ENCODE measurements around the gene AP5B1. TPM values are rescaled to one million over a fixed set of nuclear protein-coding genes. Genes with fewer than 3 reads are reported as not detected.

AP5B1 gene
- total and polyA plus RNA-seq, 2 donors from 2014 or later = 6.3 to 18.3 TPM

DNA sequence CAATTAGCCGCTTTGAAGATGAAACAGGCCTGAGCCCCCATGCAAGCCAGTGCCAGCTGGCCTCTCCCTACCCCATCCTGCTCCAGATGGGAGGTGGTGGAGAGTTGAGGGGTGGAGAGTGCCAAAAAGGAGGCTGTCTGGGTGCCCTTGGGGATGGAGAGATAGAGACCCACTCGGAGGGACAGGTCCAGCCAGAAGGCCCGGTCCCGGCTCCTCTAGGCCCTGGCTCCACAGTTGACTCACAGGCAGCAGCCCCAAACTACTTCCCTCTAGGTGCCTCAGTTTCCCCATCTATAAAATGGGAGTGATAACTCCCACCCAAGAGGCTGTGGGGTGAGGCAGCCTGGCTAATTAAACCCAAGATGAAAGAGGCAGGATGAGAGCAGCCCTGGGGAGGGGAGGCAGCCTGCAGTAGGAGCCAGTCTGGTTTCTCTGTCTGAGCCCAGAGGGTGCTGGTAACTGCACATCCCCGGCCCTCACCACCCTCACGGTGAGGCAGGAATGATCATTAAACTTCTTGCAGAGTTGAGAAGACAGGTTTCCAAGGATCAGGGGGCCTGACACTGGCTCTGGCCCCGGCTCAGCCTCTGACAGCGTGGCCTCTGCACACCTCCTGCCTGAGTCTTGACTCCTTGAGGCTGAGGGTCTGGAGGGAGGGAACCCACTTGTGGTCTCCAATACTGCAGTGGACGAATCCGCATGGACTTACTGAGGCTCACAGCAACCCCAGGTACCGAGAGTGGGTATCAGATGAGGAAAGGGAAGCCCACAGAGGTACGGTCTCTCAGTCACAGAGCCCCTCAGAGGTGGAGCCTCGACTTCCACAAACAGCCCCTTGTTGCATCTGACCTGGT lies 1.4 kb upstream of the AP5B1 start:
- H3K4me3 ChIP-seq (ENCODE audit: low read length in 3 of 3) = no peak overlapping the region
- H3K9ac ChIP-seq (ENCODE audit: low read length in 3 of 3) = no peak overlapping the region
- peaks cover 3% of the 10 kb centered on the region for H3K27me3 ChIP-seq (ENCODE audit: control insufficient read depth, insufficient read depth, low read length)
- DNase-seq (peak in 2 of 5 donors; percentile 53 to 54), FAIRE-seq (no peak)
- TF ChIP-seq, protein P1, sequence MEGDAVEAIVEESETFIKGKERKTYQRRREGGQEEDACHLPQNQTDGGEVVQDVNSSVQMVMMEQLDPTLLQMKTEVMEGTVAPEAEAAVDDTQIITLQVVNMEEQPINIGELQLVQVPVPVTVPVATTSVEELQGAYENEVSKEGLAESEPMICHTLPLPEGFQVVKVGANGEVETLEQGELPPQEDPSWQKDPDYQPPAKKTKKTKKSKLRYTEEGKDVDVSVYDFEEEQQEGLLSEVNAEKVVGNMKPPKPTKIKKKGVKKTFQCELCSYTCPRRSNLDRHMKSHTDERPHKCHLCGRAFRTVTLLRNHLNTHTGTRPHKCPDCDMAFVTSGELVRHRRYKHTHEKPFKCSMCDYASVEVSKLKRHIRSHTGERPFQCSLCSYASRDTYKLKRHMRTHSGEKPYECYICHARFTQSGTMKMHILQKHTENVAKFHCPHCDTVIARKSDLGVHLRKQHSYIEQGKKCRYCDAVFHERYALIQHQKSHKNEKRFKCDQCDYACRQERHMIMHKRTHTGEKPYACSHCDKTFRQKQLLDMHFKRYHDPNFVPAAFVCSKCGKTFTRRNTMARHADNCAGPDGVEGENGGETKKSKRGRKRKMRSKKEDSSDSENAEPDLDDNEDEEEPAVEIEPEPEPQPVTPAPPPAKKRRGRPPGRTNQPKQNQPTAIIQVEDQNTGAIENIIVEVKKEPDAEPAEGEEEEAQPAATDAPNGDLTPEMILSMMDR (IDR thresholded peaks at IDR 0.05; ENCODE audit: borderline replicate concordance, extremely low read depth, insufficient read depth) = no peak
- intact Hi-C loops (cut with DNase I) = no loop called here
- H3K27ac ChIP-seq (ENCODE audit: low read depth in 2 of 2, low read length in 2 of 2) = no peak overlapping the region
- peaks cover 0 to 18% (median 0%) of the 10 kb centered on the region in 3 donors for H3K4me1 ChIP-seq (ENCODE audit: control insufficient read depth in 2 of 3, insufficient read depth in 2 of 3, low read depth in 1 of 3, low read length in 3 of 3)
- H3K9me3 ChIP-seq (ENCODE audit: control insufficient read depth in 2 of 3, insufficient read depth in 1 of 3, low read length in 3 of 3) = no peaks in the 10 kb centered on the region
- peaks cover 0 to 2% (median 0%) of the 10 kb centered on the region in 3 donors for H3K36me3 ChIP-seq (ENCODE audit: control insufficient read depth in 2 of 3, insufficient read depth in 3 of 3, low read length in 3 of 3)

DNA sequence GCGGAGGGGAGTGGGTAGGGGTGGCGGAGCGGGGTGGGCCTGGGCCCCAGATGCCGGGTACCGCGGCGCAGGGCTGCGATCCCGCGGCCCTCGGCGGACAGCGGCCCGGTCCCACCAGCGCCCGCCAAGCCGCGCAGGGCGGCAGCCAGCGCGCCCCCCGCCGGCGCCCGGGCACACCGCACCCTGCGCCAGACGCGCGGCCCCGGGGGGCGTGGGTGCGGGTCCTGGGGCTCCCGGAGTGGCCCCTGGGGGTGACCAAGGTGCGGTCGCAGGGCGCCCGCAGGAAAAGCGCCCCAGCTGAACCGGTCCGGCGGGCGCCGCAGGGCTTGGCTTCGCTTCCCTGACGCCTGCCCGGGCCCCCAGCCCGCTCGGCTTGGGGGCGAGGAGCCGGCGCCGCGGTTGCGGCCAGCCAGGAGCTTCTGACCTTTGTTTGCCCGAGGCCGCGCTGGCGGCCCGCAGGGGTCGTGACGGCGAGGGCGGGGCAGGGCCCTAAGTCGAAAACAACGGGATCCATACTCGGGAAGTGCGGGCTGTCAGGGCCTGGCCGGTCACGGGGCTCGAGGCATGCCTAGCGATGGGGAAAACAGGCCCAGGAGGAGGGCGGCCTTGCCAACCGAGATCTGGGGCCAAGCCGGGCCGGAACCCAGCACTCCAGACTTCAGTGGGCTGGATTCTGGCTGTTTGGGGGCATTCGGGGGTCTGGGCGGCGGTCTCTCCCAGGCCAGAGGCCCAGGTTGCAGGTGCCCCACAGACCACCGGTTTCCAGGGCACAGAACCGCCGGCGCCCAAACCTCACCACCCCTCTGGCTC lies 581 bp upstream of the AP5B1 start:
- no peak for FAIRE-seq
- no peak overlapping the region for H3K9ac ChIP-seq (ENCODE audit: low read length in 3 of 3)
- H3K27me3 ChIP-seq (ENCODE audit: control insufficient read depth, insufficient read depth, low read length) = peaks cover 3% of the 10 kb centered on the region
- H3K27ac ChIP-seq (ENCODE audit: low read depth in 2 of 2, low read length in 2 of 2) = peak overlapping the region; percentile 51 to 60
- H3K36me3 ChIP-seq (ENCODE audit: control insufficient read depth in 2 of 3, insufficient read depth in 3 of 3, low read length in 3 of 3) = peaks cover 0 to 2% (median 0%) of the 10 kb centered on the region in 3 donors
- H3K4me1 ChIP-seq (ENCODE audit: control insufficient read depth in 2 of 3, insufficient read depth in 2 of 3, low read depth in 1 of 3, low read length in 3 of 3) = peaks cover 0 to 20% (median 0%) of the 10 kb centered on the region in 3 donors
- H3K9me3 ChIP-seq (ENCODE audit: control insufficient read depth in 2 of 3, insufficient read depth in 1 of 3, low read length in 3 of 3) = no peaks in the 10 kb centered on the region
- intact Hi-C loops (cut with DNase I) = no loop called here
- TF ChIP-seq, protein P1 (IDR thresholded peaks at IDR 0.05; ENCODE audit: borderline replicate concordance, extremely low read depth, insufficient read depth) = peak; percentile 13
- peak in 3 of 5 donors; percentile 34 to 78 (median 63) for DNase-seq
- H3K4me3 ChIP-seq (ENCODE audit: low read length in 3 of 3) = peak overlapping the region in 1 of 3 donors; percentile 48

DNA sequence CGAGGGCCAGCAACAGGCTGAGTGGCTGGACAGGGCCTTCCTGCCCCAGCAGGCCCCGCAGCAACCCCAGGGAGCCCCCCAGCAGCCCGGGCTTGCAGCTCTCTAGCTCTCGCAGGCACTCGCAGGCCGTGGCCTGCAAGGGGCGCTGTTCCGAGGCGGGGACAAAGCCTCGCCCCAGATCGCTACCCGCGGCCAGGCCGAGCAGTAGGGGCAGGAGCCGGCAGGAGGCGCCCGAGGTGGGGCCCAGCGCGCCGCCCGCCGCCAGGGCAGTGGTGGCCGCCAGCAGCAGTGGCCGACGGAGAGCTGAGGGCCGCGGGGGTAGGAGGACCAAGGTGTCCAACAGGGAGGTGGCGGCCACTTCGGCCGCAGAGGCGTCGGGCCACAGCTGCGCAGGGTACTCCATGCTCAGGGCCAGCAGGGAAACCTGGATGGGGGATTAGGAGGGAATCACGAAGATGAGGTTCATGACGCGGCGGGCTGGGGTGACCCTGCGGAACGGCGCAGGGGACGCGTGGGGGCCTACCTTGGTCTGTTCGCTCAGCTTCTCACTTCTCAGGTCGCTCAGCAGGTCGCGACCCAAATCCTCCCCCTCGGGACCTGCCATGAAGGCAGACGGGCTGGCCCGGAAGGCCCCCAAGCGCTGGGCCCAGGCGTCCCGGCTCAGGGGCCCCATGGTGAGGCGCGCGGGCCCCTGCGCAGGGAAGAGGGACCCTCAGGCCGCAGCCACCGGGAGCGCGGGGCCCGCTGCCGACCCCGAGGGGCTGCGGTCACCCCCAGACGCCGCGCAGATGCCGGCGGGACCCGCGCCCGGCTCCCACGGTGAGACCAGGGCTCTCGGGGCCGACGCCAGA lies 632 bp downstream of the AP5B1 start:
- FAIRE-seq = no peak
- intact Hi-C loops (cut with DNase I) = no loop called here

More for the DNA sequence above, 632 bp downstream of the AP5B1 start:
- peaks cover 0 to 18% (median 0%) of the 10 kb centered on the region in 3 donors for H3K4me1 ChIP-seq (ENCODE audit: control insufficient read depth in 2 of 3, insufficient read depth in 2 of 3, low read depth in 1 of 3, low read length in 3 of 3)
- peak overlapping the region; percentile 36 to 87 (median 83) for H3K4me3 ChIP-seq (ENCODE audit: low read length in 3 of 3)
- no peaks in the 10 kb centered on the region for H3K27me3 ChIP-seq (ENCODE audit: control insufficient read depth, insufficient read depth, low read length)
- H3K9ac ChIP-seq (ENCODE audit: low read length in 3 of 3) = peak overlapping the region in 2 of 3 donors; percentile 41 to 73
- peak overlapping the region; percentile 66 to 94 for H3K27ac ChIP-seq (ENCODE audit: low read depth in 2 of 2, low read length in 2 of 2)
- TF ChIP-seq, protein P1 (IDR thresholded peaks at IDR 0.05; ENCODE audit: borderline replicate concordance, extremely low read depth, insufficient read depth) = peak; percentile 98
- peaks cover 0 to 2% (median 0%) of the 10 kb centered on the region in 3 donors for H3K36me3 ChIP-seq (ENCODE audit: control insufficient read depth in 2 of 3, insufficient read depth in 3 of 3, low read length in 3 of 3)
- peak; percentile 74 to 90 (median 83) for DNase-seq
- H3K9me3 ChIP-seq (ENCODE audit: control insufficient read depth in 2 of 3, insufficient read depth in 1 of 3, low read length in 3 of 3) = no peaks in the 10 kb centered on the region
